Parathyroid adenoma (tissue), 2 donors: ENCODE results near the gene TMEM254.
A peak's percentile ranks its signal among the peaks of the same experiment; 100 is the strongest.
"Not testable (repeated sequence)": the region's sequence is repeated elsewhere in the genome, so short reads cannot be mapped to it uniquely, and the experiment has no call there.

Experiments
- H2AFZ ChIP-seq: fragments of 300-600 bp; sonication (generic); one replicate; pipeline ENCODE4 v1.7.0; 2017; ENCODE audit warnings: antibody characterized with exemption, mild to moderate bottlenecking
- H3K27ac ChIP-seq: fragments of 300-600 bp; sonication (generic); one replicate; pipeline ENCODE4 v1.7.0; 2017
- H3K27me3 ChIP-seq: fragments of 300-600 bp; sonication (generic); one replicate; pipeline ENCODE4 v1.7.0; 2017; ENCODE audit warnings: low read length; ENCODE audit not compliant: control insufficient read depth, insufficient read depth
- H3K36me3 ChIP-seq: fragments of 300-600 bp; sonication (generic); one replicate; pipeline ENCODE4 v1.7.0; 2017; ENCODE audit warnings: low read length; ENCODE audit not compliant: control insufficient read depth, insufficient read depth
- H3K4me1 ChIP-seq: fragments of 300-600 bp; sonication (generic); one replicate; pipeline ENCODE4 v1.7.0; 2017; ENCODE audit warnings: control low read depth
- H3K4me2 ChIP-seq: fragments of 300-600 bp; sonication (generic); one replicate; pipeline ENCODE4 v1.7.0; 2017; ENCODE audit warnings: low read length
- H3K4me3 ChIP-seq: fragments of 300-600 bp; sonication (generic); one replicate; pipeline ENCODE4 v1.7.0; 2017; ENCODE audit warnings: low read depth, low read length
- H3K79me2 ChIP-seq: fragments of 300-600 bp; sonication (generic); one replicate; pipeline ENCODE4 v1.7.0; 2017; ENCODE audit warnings: control low read depth
- H3K9ac ChIP-seq: fragments of 300-600 bp; sonication (generic); one replicate; pipeline ENCODE4 v1.7.0; 2017; ENCODE audit warnings: mild to moderate bottlenecking
- H3K9me3 ChIP-seq: fragments of 300-600 bp; sonication (generic); one replicate; pipeline ENCODE4 v1.7.0; 2017; ENCODE audit warnings: low read length; ENCODE audit not compliant: control insufficient read depth
- CTCF ChIP-seq: fragments of 300-600 bp; sonication (generic); IDR thresholded peaks from one replicate; pipeline ENCODE4 v1.7.0; 2017; ENCODE audit warnings: antibody characterized with exemption, mild to moderate bottlenecking
- donor health status: primary hyperparathyroidism.

The TMEM254 gene

GRCh38 chr10:80078448-80079311, at the start of gene TMEM254:
Gene TMEM254 (plus strand): TSS chr10:80078665. CDS start chr10:80078700, 35 bp downstream.
- peak within 1 kb of the TSS; percentile 100 for H3K4me2 ChIP-seq

GRCh38 chr10:80029205-80029604, 49.3 kb upstream of the TMEM254 start:
- peak overlapping the region; percentile 77 for H2AFZ ChIP-seq
- H3K4me2 ChIP-seq, H3K9me3 ChIP-seq, H3K27ac ChIP-seq, H3K4me3 ChIP-seq, H3K79me2 ChIP-seq, H3K36me3 ChIP-seq, H3K9ac ChIP-seq, H3K4me1 ChIP-seq, H3K27me3 ChIP-seq: not testable (repeated sequence)

More at GRCh38 chr10:80078448-80079311, at the start of gene TMEM254:
- peak within 1 kb of the TSS; percentile 91 for H3K9ac ChIP-seq
- H3K9me3 ChIP-seq, result no peaks in the 10 kb centered on the region
- H3K4me1 ChIP-seq, result no peaks in the 10 kb centered on the region
- no peaks in the 10 kb centered on the region for H3K27me3 ChIP-seq
- no peak for TF ChIP-seq CTCF
- no peaks in the 10 kb centered on the region for H3K36me3 ChIP-seq
- peak within 1 kb of the TSS; percentile 100 for H2AFZ ChIP-seq
- no peaks in the 10 kb centered on the region for H3K79me2 ChIP-seq
- H3K4me3 ChIP-seq, result peak within 1 kb of the TSS; percentile 96
- peak within 1 kb of the TSS; percentile 98 for H3K27ac ChIP-seq

GRCh38 chr10:80029865-80030264, 48.6 kb upstream of the TMEM254 start:
- H3K27me3 ChIP-seq, H3K27ac ChIP-seq, H3K4me1 ChIP-seq, H2AFZ ChIP-seq, H3K79me2 ChIP-seq, H3K9me3 ChIP-seq, H3K4me2 ChIP-seq, H3K4me3 ChIP-seq, H3K9ac ChIP-seq, H3K36me3 ChIP-seq: not testable (repeated sequence)

GRCh38 chr10:80032503-80032902, 46.0 kb upstream of the TMEM254 start:
- no peak overlapping the region for H3K9ac ChIP-seq
- H3K79me2 ChIP-seq, result no peaks in the 10 kb centered on the region
- no peak overlapping the region for H3K4me3 ChIP-seq
- H3K27ac ChIP-seq, result no peak overlapping the region
- no peak for TF ChIP-seq CTCF
- H3K36me3 ChIP-seq, result no peaks in the 10 kb centered on the region
- H3K4me2 ChIP-seq, result no peak overlapping the region
- no peak overlapping the region for H2AFZ ChIP-seq
- H3K27me3 ChIP-seq, result no peaks in the 10 kb centered on the region
- H3K4me1 ChIP-seq, result no peaks in the 10 kb centered on the region
- H3K9me3 ChIP-seq, result no peaks in the 10 kb centered on the region

GRCh38 chr10:80034766-80035165, 43.7 kb upstream of the TMEM254 start:
- not testable (repeated sequence) for H2AFZ ChIP-seq, H3K36me3 ChIP-seq, H3K27ac ChIP-seq, H3K9me3 ChIP-seq, H3K4me2 ChIP-seq, H3K4me1 ChIP-seq, H3K79me2 ChIP-seq, H3K4me3 ChIP-seq, H3K9ac ChIP-seq, H3K27me3 ChIP-seq

- not testable (repeated sequence) for H3K4me2 ChIP-seq, H3K4me3 ChIP-seq, H3K9ac ChIP-seq, H3K36me3 ChIP-seq, H2AFZ ChIP-seq, H3K4me1 ChIP-seq, H3K79me2 ChIP-seq, H3K9me3 ChIP-seq, H3K27ac ChIP-seq, H3K27me3 ChIP-seq
Observed at GRCh38 chr10:80035430-80035829, 43.0 kb upstream of the TMEM254 start.

- not testable (repeated sequence) for H3K79me2 ChIP-seq, H3K27ac ChIP-seq, H3K36me3 ChIP-seq, H3K27me3 ChIP-seq, H3K4me3 ChIP-seq, H3K9me3 ChIP-seq, H2AFZ ChIP-seq, H3K9ac ChIP-seq, H3K4me2 ChIP-seq, H3K4me1 ChIP-seq
Observed at GRCh38 chr10:80036921-80037500, 41.5 kb upstream of the TMEM254 start.

- H3K36me3 ChIP-seq, H3K4me3 ChIP-seq, H2AFZ ChIP-seq, H3K27ac ChIP-seq, H3K9ac ChIP-seq, H3K27me3 ChIP-seq, H3K9me3 ChIP-seq, H3K4me1 ChIP-seq, H3K4me2 ChIP-seq, H3K79me2 ChIP-seq: not testable (repeated sequence)
Observed at GRCh38 chr10:80038226-80038625, 40.2 kb upstream of the TMEM254 start.
